GM10266 (cell line): ENCODE measurements around the gene IGSF8.

ENCODE experiments used
- DNase-seq: peaks from one replicate; pipeline ENCODE4 v3.0.0; 2012; ENCODE audit errors: extremely low spot score
- TF ChIP-seq, protein P1 (sequence below): IDR thresholded peaks from 2 replicates; pipeline ENCODE4 v1.5.1; 2012; ENCODE audit warnings: mild to moderate bottlenecking, low read depth; ENCODE audit not compliant: control insufficient read depth, insufficient read depth; ENCODE audit errors: missing control alignments

The IGSF8 gene

GRCh38 chr1:160104486-160104885, 6.1 kb upstream of the IGSF8 start:
- TF ChIP-seq, protein P1, sequence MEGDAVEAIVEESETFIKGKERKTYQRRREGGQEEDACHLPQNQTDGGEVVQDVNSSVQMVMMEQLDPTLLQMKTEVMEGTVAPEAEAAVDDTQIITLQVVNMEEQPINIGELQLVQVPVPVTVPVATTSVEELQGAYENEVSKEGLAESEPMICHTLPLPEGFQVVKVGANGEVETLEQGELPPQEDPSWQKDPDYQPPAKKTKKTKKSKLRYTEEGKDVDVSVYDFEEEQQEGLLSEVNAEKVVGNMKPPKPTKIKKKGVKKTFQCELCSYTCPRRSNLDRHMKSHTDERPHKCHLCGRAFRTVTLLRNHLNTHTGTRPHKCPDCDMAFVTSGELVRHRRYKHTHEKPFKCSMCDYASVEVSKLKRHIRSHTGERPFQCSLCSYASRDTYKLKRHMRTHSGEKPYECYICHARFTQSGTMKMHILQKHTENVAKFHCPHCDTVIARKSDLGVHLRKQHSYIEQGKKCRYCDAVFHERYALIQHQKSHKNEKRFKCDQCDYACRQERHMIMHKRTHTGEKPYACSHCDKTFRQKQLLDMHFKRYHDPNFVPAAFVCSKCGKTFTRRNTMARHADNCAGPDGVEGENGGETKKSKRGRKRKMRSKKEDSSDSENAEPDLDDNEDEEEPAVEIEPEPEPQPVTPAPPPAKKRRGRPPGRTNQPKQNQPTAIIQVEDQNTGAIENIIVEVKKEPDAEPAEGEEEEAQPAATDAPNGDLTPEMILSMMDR: no peak
- DNase-seq: no peak

DNA sequence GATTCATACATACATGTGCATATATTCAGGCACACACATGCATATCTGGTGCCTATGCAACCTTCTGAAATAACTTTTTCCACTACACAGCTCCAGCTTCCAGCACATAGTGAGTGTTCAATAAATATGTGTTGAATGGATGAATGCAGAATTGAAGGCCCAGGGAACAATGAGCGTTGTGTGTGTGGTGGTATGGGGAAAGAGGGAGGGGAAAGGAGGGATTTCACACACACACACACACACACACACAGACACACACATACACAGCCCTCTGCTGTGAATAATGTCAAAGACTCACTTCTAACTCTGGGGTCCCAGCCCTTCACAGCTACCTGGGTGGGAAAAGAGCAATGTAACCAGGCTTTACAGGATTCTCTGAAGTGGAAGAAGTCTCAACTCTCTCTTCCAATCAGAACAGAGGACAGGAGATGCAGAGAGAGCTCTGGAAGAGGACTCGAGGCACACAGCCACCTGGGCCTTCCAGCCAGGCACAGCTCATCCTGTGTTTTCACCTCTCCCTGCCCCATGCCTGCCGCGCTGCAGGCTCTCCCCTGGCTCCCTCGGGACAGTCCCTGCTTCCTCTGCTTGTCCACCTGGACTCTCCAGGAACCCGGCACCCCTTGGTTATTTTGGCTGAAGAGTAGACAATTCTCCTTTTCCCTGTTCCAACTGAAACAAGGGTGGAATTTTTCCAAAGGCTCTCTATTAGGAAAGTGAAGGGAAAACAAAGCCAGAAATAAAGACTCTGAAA, 5.4 kb upstream of the IGSF8 start:
- DNase-seq: no peak
- TF ChIP-seq, protein P1: no peak

DNA sequence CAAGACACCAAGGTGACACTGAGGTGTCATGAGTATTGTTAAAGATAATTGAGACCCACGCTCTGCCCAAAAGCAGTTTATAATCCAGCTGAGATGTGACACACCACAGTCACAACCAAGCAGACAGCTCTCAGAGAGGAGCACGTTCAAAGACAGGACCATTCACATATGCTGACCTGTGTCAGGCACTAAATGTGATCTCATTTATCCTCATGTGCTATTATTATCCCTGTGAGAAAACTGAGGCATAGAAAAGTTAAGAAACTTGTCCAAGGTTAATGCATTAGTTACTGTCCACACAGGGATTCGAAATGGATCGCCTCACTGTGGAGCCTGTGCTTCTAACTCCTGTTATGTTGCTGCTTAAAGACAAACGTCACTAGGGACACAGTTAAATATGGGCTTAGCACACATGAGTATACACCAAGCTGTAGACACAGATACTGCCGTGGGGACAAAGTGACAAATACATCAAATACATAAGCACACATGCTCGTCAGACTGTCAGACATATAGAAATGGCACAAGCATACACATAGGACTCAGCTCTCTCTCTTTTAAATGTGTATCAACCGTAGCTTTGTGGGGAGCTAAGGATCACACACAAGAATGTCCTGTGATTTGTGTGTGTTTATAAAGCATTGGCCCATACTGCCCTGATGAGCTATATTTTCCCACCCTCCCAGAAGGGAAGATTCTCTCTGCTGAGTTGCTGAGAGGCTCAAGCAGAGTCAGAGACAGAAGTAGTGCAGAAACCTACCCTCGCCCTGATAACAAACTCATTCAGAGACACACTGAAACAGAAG, 3.5 kb upstream of the IGSF8 start:
- no peak for DNase-seq
- TF ChIP-seq, protein P1: no peak

DNA sequence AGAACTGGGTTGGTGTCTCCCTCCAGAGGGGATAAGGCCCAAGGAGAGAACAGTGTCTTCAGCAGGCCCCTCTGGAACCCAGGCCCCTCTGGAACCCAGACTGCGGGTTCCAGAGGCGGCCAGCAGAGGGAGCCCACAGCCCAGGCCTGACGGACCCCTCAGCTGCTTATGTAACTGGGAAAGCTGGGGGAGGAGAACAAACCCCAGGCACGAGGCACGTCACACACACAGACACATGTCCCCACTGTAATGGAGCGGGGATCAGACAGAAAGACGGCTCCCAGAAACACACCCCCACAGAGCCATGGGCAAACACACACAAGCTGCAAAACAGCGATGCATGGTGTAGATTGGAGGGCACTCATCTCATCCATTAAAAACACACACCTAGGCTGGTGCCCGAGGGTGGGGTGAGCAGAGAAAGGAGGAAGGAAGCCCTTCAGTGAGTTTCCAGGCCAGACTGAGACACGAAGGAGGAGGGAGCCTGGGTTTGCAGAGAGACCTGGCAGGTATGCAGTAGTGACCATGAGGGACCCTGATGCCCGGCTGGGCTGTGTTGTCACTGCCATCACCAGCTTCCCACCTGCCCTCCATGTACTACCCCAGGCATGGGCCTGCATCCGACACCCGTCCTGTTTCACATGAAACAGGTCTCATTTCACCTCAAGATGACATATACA, 2.8 kb upstream of the IGSF8 start:
- DNase-seq: peak; percentile 81
- TF ChIP-seq, protein P1: peak; percentile 90

DNA sequence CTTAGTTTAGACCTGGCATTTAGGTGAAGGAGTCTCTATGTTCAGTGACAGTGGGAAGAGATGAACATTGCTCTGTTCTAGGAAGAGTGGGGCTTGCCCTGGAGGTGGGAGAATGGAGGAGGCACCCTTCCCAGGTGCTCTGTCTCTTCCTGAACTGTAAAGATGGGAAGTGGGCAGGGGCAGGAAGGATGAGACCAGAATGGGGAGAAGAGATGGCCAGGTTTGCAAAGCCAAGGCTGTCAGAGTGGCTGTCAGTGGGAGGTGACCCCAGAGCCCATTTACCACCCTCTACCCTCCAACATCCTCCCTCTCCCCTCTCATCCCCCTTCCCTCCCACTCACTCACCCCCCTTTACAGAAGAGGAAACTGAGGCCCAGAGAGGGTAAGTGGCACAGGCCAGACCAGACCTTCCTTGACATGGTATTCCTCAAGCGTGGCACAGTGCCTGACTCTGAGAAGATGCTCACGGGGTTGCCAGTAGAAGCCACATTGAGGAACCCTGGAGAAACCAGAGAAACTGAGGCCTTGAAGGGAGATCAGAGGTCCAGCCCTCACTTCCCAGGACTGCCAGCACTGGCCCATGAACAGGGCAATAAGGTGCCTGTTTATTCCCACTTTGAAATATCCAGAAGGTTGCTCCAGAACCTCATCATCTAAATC, 1.4 kb upstream of the IGSF8 start:
- no peak for DNase-seq
- TF ChIP-seq, protein P1: no peak

DNA sequence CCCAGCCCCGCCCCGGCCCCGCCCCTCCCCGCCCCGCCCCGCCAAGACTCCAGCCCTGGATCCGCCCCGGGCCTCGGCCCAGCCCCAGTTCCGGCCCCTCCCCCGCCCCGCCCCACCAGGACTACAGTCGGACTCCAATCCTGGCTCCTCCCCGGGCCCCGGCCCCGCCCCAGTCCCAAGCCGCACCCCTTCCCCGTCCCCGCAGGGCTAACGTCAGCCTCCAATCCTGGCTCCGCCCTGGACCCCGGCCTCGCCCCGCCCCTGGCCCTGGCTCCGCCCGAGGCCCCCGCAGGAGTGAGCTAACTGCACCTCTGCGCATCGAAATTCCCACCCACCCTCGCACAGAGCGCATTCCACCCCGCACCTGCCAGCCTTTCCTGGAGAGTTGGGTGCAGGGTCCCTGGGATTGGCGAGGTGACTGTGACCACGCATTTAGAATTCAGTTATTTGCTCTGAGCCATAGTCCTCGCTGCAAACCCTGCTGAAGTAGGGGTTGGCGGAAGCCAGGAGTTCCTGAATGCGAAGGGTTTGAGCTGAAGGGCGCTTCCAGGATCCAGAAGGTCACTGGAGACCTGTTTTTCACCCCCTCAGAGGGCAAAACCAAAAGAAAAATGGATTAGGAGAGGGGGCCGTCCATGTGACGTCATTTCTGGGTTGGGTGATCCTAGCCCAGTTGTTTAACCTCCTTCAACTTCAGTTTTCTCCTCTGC, 588 bp upstream of the IGSF8 start:
- TF ChIP-seq, protein P1: no peak
- peak; percentile 99 for DNase-seq
